Kidney capillary endothelial cell (primary cell): Measurements from ENCODE around the gene KIF26B.
"Not testable (repeated sequence)": the region's sequence is repeated elsewhere in the genome, so short reads cannot be mapped to it uniquely, and the experiment has no call there.

Experiments
- DNase-seq: peaks from one replicate; pipeline ENCODE4 v3.0.0-alpha.2; 2018; ENCODE audit warnings: low spot score

Gene KIF26B

GRCh38 chr1:245702346-245702745, 547.6 kb downstream of the KIF26B start:
- no peak for DNase-seq

GRCh38 chr1:245704341-245704740, 549.6 kb downstream of the KIF26B start:
- peak; percentile 0 for DNase-seq

GRCh38 chr1:245704765-245705164, 550.0 kb downstream of the KIF26B start:
- DNase-seq: peak; percentile 51

- no peak for DNase-seq
Measured at GRCh38 chr1:245707941-245708340, 553.2 kb downstream of the KIF26B start.

GRCh38 chr1:245710961-245711903, 556.4 kb downstream of the KIF26B start:
- no peak for DNase-seq

GRCh38 chr1:245714027-245714426, 559.2 kb downstream of the KIF26B start:
- not testable (repeated sequence) for DNase-seq

GRCh38 chr1:245715291-245715701, 560.5 kb downstream of the KIF26B start:
- peak; percentile 16 for DNase-seq

- DNase-seq: no peak
Measured at GRCh38 chr1:245715970-245716369, 561.2 kb downstream of the KIF26B start.

- DNase-seq: no peak
Measured at GRCh38 chr1:245716561-245716960, 561.8 kb downstream of the KIF26B start.

GRCh38 chr1:245717611-245718010, 562.8 kb downstream of the KIF26B start:
- no peak for DNase-seq

GRCh38 chr1:245718123-245718522, 563.3 kb downstream of the KIF26B start:
- DNase-seq: no peak

- DNase-seq: no peak
Measured at GRCh38 chr1:245718951-245719350, 564.2 kb downstream of the KIF26B start.

GRCh38 chr1:245721488-245721887, 566.7 kb downstream of the KIF26B start:
- DNase-seq: no peak

- DNase-seq: not testable (repeated sequence)
Measured at GRCh38 chr1:245728035-245728434, 573.2 kb downstream of the KIF26B start.

GRCh38 chr1:245730801-245731200, 576.0 kb downstream of the KIF26B start:
- DNase-seq: no peak

GRCh38 chr1:245740336-245740735, 585.6 kb downstream of the KIF26B start:
- not testable (repeated sequence) for DNase-seq

- no peak for DNase-seq
Measured at GRCh38 chr1:245742896-245743295, 588.1 kb downstream of the KIF26B start.

- DNase-seq: no peak
Measured at GRCh38 chr1:245748240-245748639, 593.5 kb downstream of the KIF26B start.

- no peak for DNase-seq
Measured at GRCh38 chr1:245748646-245749045, 593.9 kb downstream of the KIF26B start.

- DNase-seq: no peak
Measured at GRCh38 chr1:245749053-245749452, 594.3 kb downstream of the KIF26B start.

- no peak for DNase-seq
Measured at GRCh38 chr1:245750261-245750660, 595.5 kb downstream of the KIF26B start.

GRCh38 chr1:245751116-245751515, 596.3 kb downstream of the KIF26B start:
- DNase-seq: no peak

- no peak for DNase-seq
Measured at GRCh38 chr1:245751726-245752470, 597.1 kb downstream of the KIF26B start.
